BJ (cell line): ENCODE data around the gene THSD7A. TPM values are rescaled to one million over a fixed set of nuclear protein-coding genes. Genes with fewer than 3 reads are reported as not detected.

Experiments used
- CTCF ChIA-PET: fragments of 350-600 bp; formaldehyde crosslinking; extraction: SDS; loops from one replicate; lab custom pipeline; 2021; ENCODE audit warnings: antibody characterized with exemption, inconsistent platforms; lab: Yijun Ruan, JAX
- POLR2A ChIA-PET: fragments of 300-600 bp; sonication (Branson Sonifier 250); formaldehyde crosslinking; extraction: SDS; loops from one replicate; lab custom pipeline; 2021; ENCODE audit warnings: antibody characterized with exemption; lab: Charles Lee
- DNase-seq: peaks from one replicate; pipeline ENCODE4 v3.0.0-alpha.2; 2011; ENCODE audit warnings: low read depth
- H3K27me3 ChIP-seq: 2 replicates; pipeline ENCODE4 v1.6.0; 2011; ENCODE audit warnings: low read length; ENCODE audit not compliant: control insufficient read depth, insufficient read depth
- H3K36me3 ChIP-seq: 2 replicates; pipeline ENCODE4 v1.5.1; 2011; ENCODE audit warnings: low read length; ENCODE audit not compliant: control insufficient read depth, insufficient read depth
- H3K4me3 ChIP-seq: 2 replicates; pipeline ENCODE4 v1.5.1; 2011; ENCODE audit warnings: low read depth, mild to moderate bottlenecking, control low read depth, low read length
- polyA plus RNA-seq: library from polyadenylated mRNA; depleted of rRNA; stranded (reverse); fragments of >200 nt; gene quantifications from 2 replicates; pipeline ENCODE4 v1.2.3, GENCODE V29; 2011
- TF ChIP-seq, protein P1 (sequence below): IDR thresholded peaks from 2 replicates; pipeline ENCODE4 v1.5.1; 2011; ENCODE audit warnings: low read depth, mild to moderate bottlenecking, control low read depth, inconsistent platforms, low read length, moderate library complexity; ENCODE audit not compliant: insufficient read depth

Gene THSD7A
- polyA plus RNA-seq, 1 experiment = 0.02 TPM

DNA sequence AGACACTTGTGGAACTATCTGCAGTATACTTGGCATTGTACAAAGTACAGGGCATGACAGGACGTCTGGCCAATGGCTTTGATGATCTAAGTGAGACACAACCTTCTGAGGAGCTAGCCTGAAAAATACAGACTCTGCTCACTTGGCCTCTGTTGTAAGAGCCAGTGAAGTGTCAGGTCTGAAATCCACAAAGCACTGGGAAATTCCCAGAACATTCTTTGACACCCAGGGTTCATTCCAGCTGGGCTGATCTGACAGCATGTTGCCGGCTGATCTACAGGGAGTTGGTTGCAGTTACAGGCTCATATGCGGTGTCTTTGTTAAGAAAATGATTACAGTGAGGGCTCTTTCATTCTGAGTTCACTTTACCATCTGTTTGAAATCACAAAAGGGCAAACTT lies 503.7 kb downstream of the THSD7A start:
- POLR2A ChIA-PET = no interaction called here
- no peak for DNase-seq
- no peak overlapping the region for H3K4me3 ChIP-seq
- H3K27me3 ChIP-seq = no peaks in the 10 kb centered on the region
- CTCF ChIA-PET = no interaction called here
- H3K36me3 ChIP-seq = no peaks in the 10 kb centered on the region
- TF ChIP-seq, protein P1, sequence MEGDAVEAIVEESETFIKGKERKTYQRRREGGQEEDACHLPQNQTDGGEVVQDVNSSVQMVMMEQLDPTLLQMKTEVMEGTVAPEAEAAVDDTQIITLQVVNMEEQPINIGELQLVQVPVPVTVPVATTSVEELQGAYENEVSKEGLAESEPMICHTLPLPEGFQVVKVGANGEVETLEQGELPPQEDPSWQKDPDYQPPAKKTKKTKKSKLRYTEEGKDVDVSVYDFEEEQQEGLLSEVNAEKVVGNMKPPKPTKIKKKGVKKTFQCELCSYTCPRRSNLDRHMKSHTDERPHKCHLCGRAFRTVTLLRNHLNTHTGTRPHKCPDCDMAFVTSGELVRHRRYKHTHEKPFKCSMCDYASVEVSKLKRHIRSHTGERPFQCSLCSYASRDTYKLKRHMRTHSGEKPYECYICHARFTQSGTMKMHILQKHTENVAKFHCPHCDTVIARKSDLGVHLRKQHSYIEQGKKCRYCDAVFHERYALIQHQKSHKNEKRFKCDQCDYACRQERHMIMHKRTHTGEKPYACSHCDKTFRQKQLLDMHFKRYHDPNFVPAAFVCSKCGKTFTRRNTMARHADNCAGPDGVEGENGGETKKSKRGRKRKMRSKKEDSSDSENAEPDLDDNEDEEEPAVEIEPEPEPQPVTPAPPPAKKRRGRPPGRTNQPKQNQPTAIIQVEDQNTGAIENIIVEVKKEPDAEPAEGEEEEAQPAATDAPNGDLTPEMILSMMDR = no peak

DNA sequence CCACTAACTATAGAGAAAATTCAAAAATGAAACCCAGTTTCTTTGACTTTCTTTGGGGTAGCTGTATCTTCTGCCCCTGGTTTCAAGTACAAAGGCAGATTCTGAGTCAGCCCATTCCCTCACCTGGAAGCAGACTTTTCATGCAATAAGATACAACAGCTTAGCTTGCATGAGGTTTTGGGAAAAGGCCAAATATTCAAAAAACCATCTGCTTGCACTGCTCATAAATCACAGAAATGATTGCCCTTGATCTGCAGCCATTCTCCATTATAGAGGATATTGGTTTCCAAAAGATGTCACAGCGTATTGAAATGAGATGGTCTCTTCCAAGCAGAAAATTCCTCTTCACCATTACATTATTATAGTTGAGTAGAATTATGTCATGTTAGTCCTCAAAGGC lies 504.4 kb downstream of the THSD7A start:
- Histone ChIP-seq H3K27me3 (no peaks in the 10 kb centered on the region), H3K4me3 (no peak overlapping the region), H3K36me3 (no peaks in the 10 kb centered on the region)
- CTCF ChIA-PET = no interaction called here
- no peak for DNase-seq
- POLR2A ChIA-PET = no interaction called here
- TF ChIP-seq, protein P1 = no peak
